ENCODE results near the gene ARL14EPL. TPM values are rescaled to one million over a fixed set of nuclear protein-coding genes. Genes with fewer than 3 reads are reported as not detected.

The ARL14EPL gene
- not detected for total RNA-seq

DNA sequence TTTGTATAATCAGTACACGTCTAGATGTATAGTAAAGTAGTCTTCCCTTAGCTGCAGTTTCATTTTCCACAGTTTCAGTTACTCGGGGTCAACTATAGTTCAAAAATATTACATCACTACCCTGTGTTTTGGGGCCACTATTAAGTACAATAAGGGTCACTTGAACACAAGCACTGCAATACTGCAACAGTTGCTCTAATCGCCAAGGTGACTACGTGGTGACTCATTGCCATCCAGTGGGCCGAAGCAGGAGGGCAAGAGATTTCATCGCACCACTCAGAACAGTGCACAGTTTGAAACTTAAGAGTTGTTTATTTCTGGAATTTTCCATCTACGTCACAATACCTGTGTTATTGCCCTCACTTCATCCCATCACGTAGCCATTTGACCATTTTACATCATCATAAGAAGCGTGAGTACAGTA, at the start of gene ARL14EPL:
Gene ARL14EPL (plus strand): TSS at position 379 of the 424 bp plus-strand sequence. CDS start 18,994 bp downstream, outside the sequence.
- DNase-seq (ENCODE audit: low spot score) = no peak

DNA sequence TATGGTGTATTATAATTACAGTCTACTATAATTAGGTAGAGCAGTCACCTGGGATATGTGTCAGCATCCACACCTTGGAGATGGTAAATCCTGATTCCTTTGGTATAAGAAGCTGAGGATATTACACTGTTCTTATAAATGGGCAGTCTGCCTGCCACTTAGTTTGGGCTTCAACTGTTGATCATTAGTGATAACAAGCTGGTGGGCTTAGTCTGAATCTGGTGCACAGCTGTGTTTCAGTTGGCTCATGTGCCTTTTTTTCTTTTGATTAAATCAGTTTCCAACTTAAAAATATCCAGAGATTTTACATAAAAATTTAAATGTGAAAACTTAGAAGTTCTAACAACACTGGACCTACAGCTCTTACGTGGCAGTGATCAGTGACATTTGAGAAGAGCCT, 48.8 kb upstream of the ARL14EPL start:
- DNase-seq (ENCODE audit: low spot score) = no peak

- DNase-seq (ENCODE audit: low spot score) = no peak
Measured at GRCh38 chr5:115985802-115986757, 46.2 kb upstream of the ARL14EPL start.

DNA sequence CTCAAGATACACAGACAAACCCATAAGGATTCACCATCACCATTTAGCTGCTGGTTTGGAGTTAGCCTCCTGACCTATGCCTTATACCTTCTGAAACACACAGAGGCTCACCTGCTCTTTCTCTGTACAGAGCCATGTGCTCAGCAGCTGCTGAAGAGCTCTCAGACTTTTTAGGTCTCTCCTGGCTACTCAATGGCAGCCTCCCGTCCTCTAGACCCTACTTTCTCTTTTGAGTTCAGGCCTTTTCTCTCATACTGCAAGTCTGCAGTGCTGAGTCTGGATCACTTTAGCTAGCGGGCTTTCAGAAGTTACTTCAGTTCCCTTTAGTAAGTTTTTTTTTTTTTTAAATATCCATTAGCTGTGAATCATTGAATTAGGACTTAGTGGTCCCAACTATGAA, 44.3 kb upstream of the ARL14EPL start:
- DNase-seq (ENCODE audit: low spot score) = no peak

- DNase-seq (ENCODE audit: low spot score) = no peak
Measured at GRCh38 chr5:115992848-115993350, 39.4 kb upstream of the ARL14EPL start.

DNA sequence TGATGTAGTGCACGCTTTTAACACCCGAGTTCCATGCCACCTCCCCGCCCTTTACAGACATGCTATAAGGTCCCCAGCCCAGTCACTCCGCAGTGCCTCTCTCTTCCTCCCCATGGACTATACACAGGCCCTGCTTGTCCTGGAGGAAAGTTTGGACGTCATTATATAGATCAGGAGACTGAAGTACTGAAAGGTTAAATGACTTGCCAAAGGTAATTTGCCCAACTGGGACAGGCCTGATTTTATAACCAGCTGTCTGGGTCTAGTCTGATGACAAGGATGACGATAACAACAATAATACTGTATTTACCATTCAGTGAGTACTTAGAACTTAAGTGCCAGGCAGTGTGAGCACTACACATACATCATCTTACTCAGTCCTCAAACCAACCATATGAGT, 36.9 kb upstream of the ARL14EPL start:
- no peak for DNase-seq (ENCODE audit: low spot score)

DNA sequence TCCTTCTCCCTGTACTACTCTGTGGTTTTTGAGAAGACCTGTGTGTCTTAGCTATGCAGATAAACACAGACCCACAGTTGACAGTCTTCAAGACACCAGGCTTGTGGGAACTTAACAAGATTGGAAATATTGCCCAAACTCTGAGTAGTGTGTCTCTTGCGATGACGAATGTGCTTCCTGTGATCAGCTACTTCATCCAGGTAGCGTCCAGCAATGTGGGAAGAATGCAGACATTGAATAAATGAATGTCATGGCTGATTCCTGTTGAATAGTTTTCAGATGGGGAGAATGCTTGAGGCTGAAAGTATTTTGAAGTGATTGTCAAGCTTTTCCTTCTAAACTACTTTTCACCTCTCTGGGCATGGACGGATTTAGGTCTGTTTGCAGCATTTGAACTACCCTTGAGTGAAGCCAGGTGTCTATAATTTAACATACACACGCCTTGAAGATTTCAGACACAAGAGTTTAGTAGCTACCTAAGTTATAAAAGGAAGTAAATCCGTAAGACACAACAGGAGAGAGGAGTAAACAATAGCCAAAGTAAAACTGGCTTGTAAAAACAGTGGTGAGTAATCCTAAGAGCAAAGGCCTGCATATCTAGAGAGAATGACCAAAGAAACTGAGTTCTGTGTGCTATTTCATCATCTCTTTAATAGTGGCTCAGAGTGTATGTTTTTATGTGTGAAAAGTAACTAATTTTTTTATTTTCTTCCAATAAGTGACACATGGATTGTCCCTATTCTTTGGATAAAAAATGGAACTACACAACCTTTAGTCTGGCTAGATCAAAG, 30.0 kb upstream of the ARL14EPL start:
- DNase-seq (ENCODE audit: low spot score) = no peak

GRCh38 chr5:116004248-116004647, 28.0 kb upstream of the ARL14EPL start:
- no peak for DNase-seq (ENCODE audit: low spot score)

- no peak for DNase-seq (ENCODE audit: low spot score)
Measured at GRCh38 chr5:116009806-116010205, 22.5 kb upstream of the ARL14EPL start.

DNA sequence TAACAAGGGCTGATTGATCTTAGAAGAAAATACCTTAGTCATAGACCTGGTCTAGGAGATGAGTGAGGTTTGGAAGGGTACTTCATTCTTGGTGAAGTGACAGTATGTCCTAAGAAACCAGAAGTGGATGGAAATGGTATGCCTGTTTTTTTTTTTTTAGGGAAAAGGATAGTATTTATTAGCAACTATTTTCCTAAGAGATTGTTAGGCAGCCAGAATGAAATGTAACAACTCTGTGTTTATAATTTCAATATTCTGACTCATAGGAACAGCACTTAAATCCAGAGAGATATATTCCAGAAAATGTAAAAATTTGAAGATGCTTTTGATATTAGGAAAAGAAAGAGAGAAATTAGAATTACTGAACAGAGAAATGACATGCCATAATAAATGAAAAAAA, 21.2 kb upstream of the ARL14EPL start:
- no peak for DNase-seq (ENCODE audit: low spot score)

- no peak for DNase-seq (ENCODE audit: low spot score)
Measured at GRCh38 chr5:116013207-116013785, 19.0 kb upstream of the ARL14EPL start.

GRCh38 chr5:116013936-116014335, 18.3 kb upstream of the ARL14EPL start:
- DNase-seq (ENCODE audit: low spot score) = no peak

GRCh38 chr5:116023619-116024018, 8.7 kb upstream of the ARL14EPL start:
- DNase-seq (ENCODE audit: low spot score) = no peak

GRCh38 chr5:116025866-116026265, 6.4 kb upstream of the ARL14EPL start:
- no peak for DNase-seq (ENCODE audit: low spot score)

GRCh38 chr5:116032991-116033390, 719 bp downstream of the ARL14EPL start:
- DNase-seq (ENCODE audit: low spot score) = no peak

- no peak for DNase-seq (ENCODE audit: low spot score)
Measured at GRCh38 chr5:116035123-116035522, 2.9 kb downstream of the ARL14EPL start.

GRCh38 chr5:116037236-116037822, 5.1 kb downstream of the ARL14EPL start:
- no peak for DNase-seq (ENCODE audit: low spot score)

DNA sequence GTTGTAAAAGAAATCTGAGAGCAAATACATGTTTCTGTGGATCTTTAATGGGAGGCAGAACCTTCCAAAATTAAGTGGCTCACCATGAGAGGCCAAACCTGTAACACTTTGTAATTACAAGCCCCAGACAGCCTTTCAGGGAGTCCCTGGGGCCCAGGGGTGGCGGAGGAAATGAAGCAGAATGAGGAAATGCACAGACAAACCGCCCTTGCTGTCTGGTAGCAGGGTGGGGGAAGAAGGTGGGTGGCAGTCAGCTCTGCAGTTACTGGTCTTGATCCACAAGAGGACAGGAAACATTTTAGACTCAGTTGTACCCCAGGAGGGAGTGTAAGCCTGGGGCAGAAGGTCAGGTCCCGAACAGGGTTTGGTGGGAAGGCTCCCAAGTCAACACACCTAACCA, 6.5 kb downstream of the ARL14EPL start:
- DNase-seq (ENCODE audit: low spot score) = no peak

DNA sequence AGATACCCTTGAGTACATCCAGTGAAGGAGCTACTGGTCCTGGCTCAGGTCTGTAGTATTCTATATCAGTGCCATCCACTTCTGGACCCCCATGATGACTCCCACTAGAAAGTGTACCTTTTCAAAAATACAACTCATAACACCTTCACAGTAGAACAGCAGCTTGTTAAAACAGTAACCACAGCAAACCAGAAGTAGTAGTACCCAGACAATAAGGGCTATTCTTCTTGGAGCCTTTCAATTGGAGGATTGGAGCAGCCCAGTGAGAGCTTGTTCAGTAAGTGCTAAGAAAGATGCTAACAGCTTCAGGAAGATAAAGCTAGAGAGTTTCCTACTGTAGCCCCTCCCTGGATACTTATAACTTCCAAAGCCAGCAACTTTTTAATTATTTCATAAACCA, 10.1 kb downstream of the ARL14EPL start:
- DNase-seq (ENCODE audit: low spot score) = no peak

DNA sequence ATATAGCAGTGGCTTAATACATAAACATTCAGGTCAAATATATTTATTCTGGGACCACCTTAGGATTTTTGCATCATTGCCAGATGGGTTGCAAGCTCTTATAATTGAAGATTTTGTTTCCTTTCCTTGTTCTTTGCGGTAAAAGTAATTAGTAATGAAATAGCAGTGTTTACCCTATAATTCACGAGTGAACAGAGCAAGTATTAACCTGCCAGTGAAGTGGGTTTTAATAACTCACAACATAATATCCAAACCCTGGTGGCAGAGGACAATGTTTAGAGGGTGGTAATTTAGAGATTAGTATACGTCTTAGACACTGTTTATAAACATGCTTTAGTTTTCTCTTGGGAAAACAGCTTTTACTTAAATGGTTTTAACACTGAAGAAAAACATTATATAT, 11.8 kb downstream of the ARL14EPL start:
- no peak for DNase-seq (ENCODE audit: low spot score)

DNA sequence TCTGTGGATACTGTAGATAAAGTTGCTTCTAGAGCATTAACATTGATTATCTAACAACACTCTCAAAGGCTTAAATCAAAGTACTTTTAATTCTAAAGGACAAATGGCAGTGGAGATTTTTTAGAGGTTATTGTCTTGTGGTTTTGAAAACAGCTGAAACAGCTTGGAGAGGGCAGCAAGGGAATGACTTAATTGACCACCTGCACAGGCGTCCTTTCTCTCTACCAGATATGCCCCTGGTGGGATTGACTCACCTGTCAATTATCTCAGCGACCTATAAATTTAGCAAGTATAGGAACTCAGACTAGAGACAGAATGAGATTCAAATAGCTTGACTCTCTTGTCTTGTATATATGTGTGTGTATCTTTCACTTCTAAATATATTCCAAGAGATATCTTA, 13.5 kb downstream of the ARL14EPL start:
- no peak for DNase-seq (ENCODE audit: low spot score)

DNA sequence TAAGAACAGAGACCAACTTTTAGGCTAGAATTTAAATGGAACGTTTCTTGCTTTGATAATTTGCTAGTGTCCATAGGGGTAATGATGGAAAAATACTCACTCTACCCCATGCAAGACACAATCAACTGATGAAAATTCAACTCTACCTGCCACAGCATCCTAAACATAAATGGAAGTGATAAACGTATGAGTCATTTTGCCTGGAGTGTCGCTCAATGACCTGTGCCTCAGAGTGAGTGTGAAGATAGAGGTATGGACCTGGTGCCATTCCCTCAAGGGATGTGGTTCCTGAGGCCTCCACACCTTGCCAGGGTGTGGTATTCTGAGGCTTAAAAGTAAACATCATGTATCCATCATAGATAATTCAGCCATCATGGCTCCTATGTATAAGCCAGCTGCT, 14.0 kb downstream of the ARL14EPL start:
- DNase-seq (ENCODE audit: low spot score) = no peak
